DLD1 (cell line): ENCODE data around the gene TMEM132A.

ENCODE experiments used
- in situ Hi-C: cut with HindIII; loops from 2 replicates; pipeline ENCODE4 v1.10.0; 2017; ENCODE audit warnings: low sequenced_read_pairs

TMEM132A gene

GRCh38 chr11:60935676-60936442 is 11.6 kb downstream of the TMEM132A start:
- in situ Hi-C loops, result no loop called here

- in situ Hi-C loops, result no loop called here
These were observed 12.3 kb downstream of the TMEM132A start for GRCh38 chr11:60936467-60937143.

GRCh38 chr11:60937144-60937527 is 12.9 kb downstream of the TMEM132A start:
- in situ Hi-C loops, result no loop called here

GRCh38 chr11:60937811-60938210 is 13.6 kb downstream of the TMEM132A start:
- in situ Hi-C loops, result no loop called here

- in situ Hi-C loops, result no loop called here
These were observed 14.2 kb downstream of the TMEM132A start for GRCh38 chr11:60938500-60938899.

- in situ Hi-C loops, result no loop called here
These were observed 15.0 kb downstream of the TMEM132A start for GRCh38 chr11:60939301-60939700.

GRCh38 chr11:60939855-60940254 is 15.6 kb downstream of the TMEM132A start:
- in situ Hi-C loops, result no loop called here

GRCh38 chr11:60941371-60942119 is 17.3 kb downstream of the TMEM132A start:
- in situ Hi-C loops, result no loop called here

- in situ Hi-C loops, result no loop called here
These were observed 18.0 kb downstream of the TMEM132A start for GRCh38 chr11:60942219-60942618.

- in situ Hi-C loops, result no loop called here
These were observed 18.8 kb downstream of the TMEM132A start for GRCh38 chr11:60942970-60943565.

GRCh38 chr11:60944490-60945294 is 20.4 kb downstream of the TMEM132A start:
- in situ Hi-C loops, result no loop called here

- in situ Hi-C loops, result no loop called here
These were observed 21.0 kb downstream of the TMEM132A start for GRCh38 chr11:60945295-60945667.

- in situ Hi-C loops, result no loop called here
These were observed 22.5 kb downstream of the TMEM132A start for GRCh38 chr11:60946601-60947264.

GRCh38 chr11:60947700-60948099 is 23.4 kb downstream of the TMEM132A start:
- in situ Hi-C loops, result no loop called here

- in situ Hi-C loops, result no loop called here
These were observed 24.0 kb downstream of the TMEM132A start for GRCh38 chr11:60948250-60948649.

GRCh38 chr11:60950024-60950423 is 25.8 kb downstream of the TMEM132A start:
- in situ Hi-C loops, result no loop called here

GRCh38 chr11:60950933-60951605 is 26.8 kb downstream of the TMEM132A start:
- in situ Hi-C loops, result no loop called here

GRCh38 chr11:60951606-60951903 is 27.3 kb downstream of the TMEM132A start:
- in situ Hi-C loops, result no loop called here

- in situ Hi-C loops, result no loop called here
These were observed 27.9 kb downstream of the TMEM132A start, which contains the start of gene SLC15A3 for GRCh38 chr11:60951904-60952741. Gene SLC15A3, minus strand, starts transcription at chr11:60952176. Its CDS starts 625 bp downstream, at chr11:60951551.
